NCI-H2107 treated with DMSO at 0.1 percent for 48 hours (cell line): Measurements from ENCODE around the gene C16orf89.

Experiments used
- DNase-seq: peaks from one replicate; lab custom pipeline; 2025; ENCODE audit not compliant: unreplicated experiment; lab: John Stamatoyannopoulos, UW

C16orf89 gene

GRCh38 chr16:5033256-5034166 is 32.2 kb downstream of the C16orf89 start, which contains the start of gene NAGPA:
TSS of gene NAGPA (minus strand) at chr16:5033935. CDS start at chr16:5033914, 21 bp downstream.
- DNase-seq = peak; percentile 26

- DNase-seq = no peak
Measured at GRCh38 chr16:5032748-5033167, 33.0 kb downstream of the C16orf89 start.

- DNase-seq = no peak
Measured at GRCh38 chr16:5031601-5032000, 34.2 kb downstream of the C16orf89 start.

GRCh38 chr16:5030251-5030870 is 35.4 kb downstream of the C16orf89 start:
- DNase-seq = no peak

- DNase-seq = no peak
Measured at GRCh38 chr16:5028950-5029475, 36.7 kb downstream of the C16orf89 start.

GRCh38 chr16:5027575-5028235 is 38.1 kb downstream of the C16orf89 start:
- DNase-seq = no peak

- no peak for DNase-seq
Measured at GRCh38 chr16:5027086-5027485, 38.7 kb downstream of the C16orf89 start.

GRCh38 chr16:5026664-5027063 is 39.1 kb downstream of the C16orf89 start:
- DNase-seq = no peak

- peak; percentile 16 for DNase-seq
Measured at GRCh38 chr16:5025171-5025632, 40.6 kb downstream of the C16orf89 start.

GRCh38 chr16:5024632-5025031 is 41.1 kb downstream of the C16orf89 start:
- DNase-seq = peak; percentile 79

GRCh38 chr16:5022521-5022920 is 43.2 kb downstream of the C16orf89 start:
- no peak for DNase-seq

- DNase-seq = no peak
Measured at GRCh38 chr16:5020551-5020950, 45.2 kb downstream of the C16orf89 start.

- peak; percentile 4 for DNase-seq
Measured at GRCh38 chr16:5019775-5020174, 46.0 kb downstream of the C16orf89 start.

- no peak for DNase-seq
Measured at GRCh38 chr16:5018793-5019192, 47.0 kb downstream of the C16orf89 start.

GRCh38 chr16:5017678-5017969 is 48.1 kb downstream of the C16orf89 start:
- DNase-seq = no peak

- no peak for DNase-seq
Measured at GRCh38 chr16:5016967-5017677, 48.6 kb downstream of the C16orf89 start.

GRCh38 chr16:5015887-5016286 is 49.9 kb downstream of the C16orf89 start:
- DNase-seq = no peak

GRCh38 chr16:5015351-5015750 is 50.4 kb downstream of the C16orf89 start:
- no peak for DNase-seq

- no peak for DNase-seq
Measured at GRCh38 chr16:5012887-5013286, 52.9 kb downstream of the C16orf89 start.

GRCh38 chr16:5011637-5012036 is 54.1 kb downstream of the C16orf89 start:
- DNase-seq = no peak
